HepG2 (cell line): Measurements from ENCODE around the gene IRF3. TPM values are rescaled to one million over a fixed set of nuclear protein-coding genes. Genes with fewer than 3 reads are reported as not detected.
A peak's percentile ranks its signal among the peaks of the same experiment; 100 is the strongest.

ENCODE experiments used
- AGO1 ChIP-seq: fragments of 200-400 bp; formaldehyde crosslinking; IDR thresholded peaks from 2 replicates; pipeline ENCODE4 v1.6.1; 2017; ENCODE audit warnings: mild to moderate bottlenecking, low read depth, low read length, moderate library complexity; ENCODE audit not compliant: poor library complexity, severe bottlenecking
- BRCA1 ChIP-seq: sonication (generic); formaldehyde crosslinking; IDR thresholded peaks from 2 replicates; pipeline ENCODE4 v1.4.0; 2020; ENCODE audit warnings: missing genetic modification reagents
- E2F5 ChIP-seq: sonication (generic); formaldehyde crosslinking; conservative IDR thresholded peaks from 2 replicates; pipeline ENCODE4 v1.4.0; 2020; ENCODE audit warnings: missing genetic modification reagents
- FOSL1 ChIP-seq: sonication (generic); formaldehyde crosslinking; IDR thresholded peaks from 2 replicates; pipeline ENCODE4 v1.9.0; 2021; ENCODE audit warnings: missing genetic modification reagents, borderline replicate concordance
- MXD4 ChIP-seq: IDR thresholded peaks from 2 replicates; pipeline ENCODE4 v1.6.1; 2016; ENCODE audit warnings: mild to moderate bottlenecking, missing biosample characterization, missing genetic modification reagents
- TIGD3 ChIP-seq: sonication (generic); formaldehyde crosslinking; IDR thresholded peaks from 2 replicates; pipeline ENCODE4 v1.5.1; 2020; ENCODE audit warnings: mild to moderate bottlenecking, missing genetic modification reagents, borderline replicate concordance
- YY1 ChIP-seq: IDR thresholded peaks from 2 replicates; pipeline ENCODE4 v1.6.1; 2011; ENCODE audit warnings: low read length, low read depth, moderate library complexity, mild to moderate bottlenecking; ENCODE audit not compliant: insufficient read depth, insufficient replicate concordance
- ZBTB40 ChIP-seq, 2 experiments: fragments of 450-650 bp in 1 of 2; sonication (generic) in 1 of 2; formaldehyde crosslinking in 1 of 2; IDR thresholded peaks; 2 replicates each; pipeline versions ENCODE4 v1.6.1 to v1.8.0; 2016 to 2022; ENCODE audit warnings: antibody characterized with exemption in 1 of 2, mild to moderate bottlenecking in 1 of 2, missing genetic modification reagents in 1 of 2
- ZFP36 ChIP-seq: fragments of 150-350 bp; IDR thresholded peaks from 2 replicates; pipeline ENCODE4 v1.6.1; 2018; ENCODE audit warnings: borderline replicate concordance, low read length, low read depth; ENCODE audit not compliant: partially characterized antibody
- ZFP36L1 ChIP-seq: sonication (generic); formaldehyde crosslinking; IDR thresholded peaks from 2 replicates; pipeline ENCODE4 v1.8.0; 2022; ENCODE audit warnings: mild to moderate bottlenecking, missing genetic modification reagents, moderate library complexity
- ZMAT3 ChIP-seq: sonication (generic); formaldehyde crosslinking; conservative IDR thresholded peaks from 2 replicates; pipeline ENCODE4 v1.7.0; 2021; ENCODE audit warnings: missing genetic modification reagents
- ZNF275 ChIP-seq: sonication (generic); formaldehyde crosslinking; IDR thresholded peaks from 2 replicates; pipeline ENCODE4 v1.8.0; 2022; ENCODE audit warnings: missing genetic modification reagents, mild to moderate bottlenecking, inconsistent platforms, borderline replicate concordance
- ZNF570 ChIP-seq: sonication (generic); formaldehyde crosslinking; IDR thresholded peaks from 2 replicates; pipeline ENCODE4 v1.4.0; 2020; ENCODE audit warnings: mild to moderate bottlenecking, missing genetic modification reagents, borderline replicate concordance
- polyA plus RNA-seq, 8 experiments: library from polyadenylated mRNA; depleted of rRNA in 3 of 8; stranded (reverse) in 7 of 8; unstranded in 1 of 8; fragments of >200 nt; fragmentation: Illumina TruSeq in 4 of 8; extraction: Trizol in 4 of 8; gene quantifications; 2 replicates each; pipeline versions ENCODE4 v1.2.1 to v1.2.3, GENCODE V29; 2011 to 2016; ENCODE audit warnings: low read depth in 4 of 8, missing spikeins in 1 of 8, mixed read lengths in 1 of 8; ENCODE audit not compliant: insufficient read depth in 1 of 8
- total RNA-seq, 5 experiments: library from RNA; depleted of rRNA; stranded (reverse); fragments of >200 nt; fragmentation: Illumina TruSeq; extraction: Trizol; gene quantifications; 2 replicates each; pipeline ENCODE4 v1.2.3, GENCODE V29; 2016; ENCODE audit warnings: low read depth in 1 of 5

Gene IRF3
- total and polyA plus RNA-seq, 2 of the 13 experiments (the other 11 are each of a cell fraction or from before 2014, with no cell fraction given) = 61.9 to 65.5 TPM

GRCh38 chr19:49677231-49677900 lies 11.7 kb upstream of the IRF3 start, which contains the start of gene PRMT1 (continued):
- TF ChIP-seq TIGD3 (no peak), ZNF275 (CRISPR knock-in tag) (peak; percentile 70; the same call in 1 of the 2 replicates), ZBTB40 (IDR thresholded peaks at IDR 0.05) (no peak), ZBTB40 (CRISPR knock-in tag; IDR thresholded peaks at IDR 0.05) (peak; percentile 64; the same call in 1 of the 2 replicates), MXD4 (CRISPR knock-in tag) (peak; percentile 99), E2F5 (CRISPR knock-in tag) (no peak), ZNF570 (CRISPR knock-in tag) (no peak), BRCA1 (CRISPR knock-in tag) (no peak), YY1 (peak; percentile 93), ZFP36 (no peak), AGO1 (peak; percentile 48), FOSL1 (no peak), ZMAT3 (CRISPR knock-in tag) (peak; percentile 86; the same call in 1 of the 2 replicates), ZFP36L1 (CRISPR knock-in tag) (no peak)
